AG04449 (cell line): ENCODE results near the gene PPP1R18.

ENCODE experiments used
- CTCF ChIA-PET: fragments of 350-600 bp; formaldehyde crosslinking; extraction: SDS; loops from one replicate; lab custom pipeline; 2021; ENCODE audit warnings: antibody characterized with exemption; lab: Yijun Ruan, JAX
- POLR2A ChIA-PET: fragments of 400-600, 350-600 bp; formaldehyde crosslinking; extraction: SDS; loops from one replicate; lab custom pipeline; 2020; ENCODE audit warnings: antibody characterized with exemption, inconsistent platforms; lab: Yijun Ruan, JAX
- DNase-seq: peaks from one replicate; pipeline ENCODE4 v3.0.0-alpha.2; 2010; ENCODE audit warnings: low read depth, low spot score
- H3K4me3 ChIP-seq: 2 replicates; pipeline ENCODE4 v1.5.1; 2011; ENCODE audit warnings: low read depth, mild to moderate bottlenecking, control low read depth, low read length
- CTCF ChIP-seq: IDR thresholded peaks from one replicate; pipeline ENCODE4 v1.5.1; 2011; ENCODE audit warnings: mild to moderate bottlenecking, moderate library complexity, low read length, control low read depth, inconsistent platforms; ENCODE audit not compliant: insufficient read depth; ENCODE audit errors: missing control alignments

The PPP1R18 gene

GRCh38 chr6:30656513-30656912, 29.9 kb downstream of the PPP1R18 start:
- no peak for TF ChIP-seq CTCF
- no peak for DNase-seq
- CTCF ChIA-PET: interaction anchor here (0.8 to 5.0 kb wide), 4 partner anchors 9 to 17 kb away, joined by 3 to 23 read pairs (median 3); partner anchors contain the start of genes C6orf136 and DHX16
- H3K4me3 ChIP-seq: no peak overlapping the region
- POLR2A ChIA-PET: no interaction called here

- no peak for TF ChIP-seq CTCF
- ChIA-PET POLR2A (interaction anchor here (1.1 kb wide), 1 partner anchor 9 kb away, joined by 3 read pairs; the partner anchor contains the start of gene C6orf136), CTCF (interaction anchor here (0.8 to 5.0 kb wide), 4 partner anchors 14 to 23 kb away, joined by 3 to 23 read pairs (median 3); partner anchors contain the start of gene DHX16)
- DNase-seq: no peak
- no peak overlapping the region for H3K4me3 ChIP-seq
Measured at GRCh38 chr6:30655743-30656094, 30.7 kb downstream of the PPP1R18 start.

GRCh38 chr6:30654798-30655742, 31.4 kb downstream of the PPP1R18 start:
- H3K4me3 ChIP-seq: no peak overlapping the region
- TF ChIP-seq CTCF: no peak
- CTCF ChIA-PET: interaction anchor here (0.6 to 5.0 kb wide), 3 partner anchors 17 to 255 kb away, joined by 3 to 23 read pairs (median 3); partner anchors contain the start of gene DHX16
- no peak for DNase-seq
- POLR2A ChIA-PET: interaction anchor here (1.1 kb wide), 1 partner anchor 9 kb away, joined by 3 read pairs; the partner anchor contains the start of gene C6orf136

- ChIA-PET POLR2A (no interaction called here), CTCF (interaction anchor here (0.8 to 1.2 kb wide), 2 partner anchors 20 to 21 kb away, joined by 3 read pairs; partner anchors contain the start of gene DHX16)
- H3K4me3 ChIP-seq: no peak overlapping the region
- DNase-seq: no peak
- no peak for TF ChIP-seq CTCF
Measured at GRCh38 chr6:30651143-30651542, 35.3 kb downstream of the PPP1R18 start.

GRCh38 chr6:30647242-30648116, 39.0 kb downstream of the PPP1R18 start:
- peak overlapping the region; percentile 91 for H3K4me3 ChIP-seq
- ChIA-PET POLR2A (interaction anchor here (0.8 to 1.1 kb wide), 3 partner anchors 24 to 34 kb away, joined by 3 to 5 read pairs (median 3); no protein-coding TSS in a partner anchor), CTCF (interaction anchor here (0.7 to 1.5 kb wide), 8 partner anchors 9 to 75 kb away, joined by 3 to 7 read pairs (median 3); partner anchors contain the start of gene DHX16)
- DNase-seq: no peak
- no peak for TF ChIP-seq CTCF
